Activated naive CD8-positive, alpha-beta T cell treated with anti-CD3 and anti-CD28 coated beads, Interleukin-2, amount 10 ng/mL, durations not matched to agents 7 days and 5 days (primary cell): Measurements from ENCODE around the gene CUEDC1. TPM values are rescaled to one million over a fixed set of nuclear protein-coding genes. Genes with fewer than 3 reads are reported as not detected.

ENCODE experiments used
- ATAC-seq: fragments of 150-1000 bp; cut with Tn5 transposase; one replicate; pipeline ENCODE4 v1.10.0; 2021; ENCODE audit warnings: low read depth, moderate library complexity
- POLR2A ChIA-PET: fragments of 350-600 bp; sonication (Branson Sonifier 250); formaldehyde crosslinking; loops from one replicate; lab custom pipeline; 2021; ENCODE audit warnings: antibody characterized with exemption; lab: Charles Lee
- DNase-seq: peaks from one replicate; pipeline ENCODE4 v3.0.0; 2021
- H3K27ac Mint-ChIP-seq: one replicate; pipeline ENCODE4 v1.8.0; 2022; ENCODE audit warnings: mild to moderate bottlenecking, mixed read lengths
- H3K27me3 Mint-ChIP-seq: one replicate; pipeline ENCODE4 v1.8.0; 2022; ENCODE audit warnings: mild to moderate bottlenecking, moderate library complexity, mixed read lengths
- H3K36me3 Mint-ChIP-seq: one replicate; pipeline ENCODE4 v1.8.0; 2021; ENCODE audit warnings: mild to moderate bottlenecking, mixed read lengths
- H3K4me1 Mint-ChIP-seq: one replicate; pipeline ENCODE4 v1.8.0; 2021; ENCODE audit warnings: mixed read lengths
- H3K4me3 Mint-ChIP-seq: one replicate; pipeline ENCODE4 v1.8.0; 2022; ENCODE audit warnings: mild to moderate bottlenecking, moderate library complexity, mixed read lengths
- H3K9me3 Mint-ChIP-seq: one replicate; pipeline ENCODE4 v1.8.0; 2021; ENCODE audit warnings: mixed read lengths
- total RNA-seq, 2 experiments: library from RNA; stranded (reverse); gene quantifications; one replicate each; pipeline ENCODE4 v1.2.3, GENCODE V29; 2021

The CUEDC1 gene
- total RNA-seq, 2 experiments from 2014 or later, result 0.28 to 1.2 TPM

DNA sequence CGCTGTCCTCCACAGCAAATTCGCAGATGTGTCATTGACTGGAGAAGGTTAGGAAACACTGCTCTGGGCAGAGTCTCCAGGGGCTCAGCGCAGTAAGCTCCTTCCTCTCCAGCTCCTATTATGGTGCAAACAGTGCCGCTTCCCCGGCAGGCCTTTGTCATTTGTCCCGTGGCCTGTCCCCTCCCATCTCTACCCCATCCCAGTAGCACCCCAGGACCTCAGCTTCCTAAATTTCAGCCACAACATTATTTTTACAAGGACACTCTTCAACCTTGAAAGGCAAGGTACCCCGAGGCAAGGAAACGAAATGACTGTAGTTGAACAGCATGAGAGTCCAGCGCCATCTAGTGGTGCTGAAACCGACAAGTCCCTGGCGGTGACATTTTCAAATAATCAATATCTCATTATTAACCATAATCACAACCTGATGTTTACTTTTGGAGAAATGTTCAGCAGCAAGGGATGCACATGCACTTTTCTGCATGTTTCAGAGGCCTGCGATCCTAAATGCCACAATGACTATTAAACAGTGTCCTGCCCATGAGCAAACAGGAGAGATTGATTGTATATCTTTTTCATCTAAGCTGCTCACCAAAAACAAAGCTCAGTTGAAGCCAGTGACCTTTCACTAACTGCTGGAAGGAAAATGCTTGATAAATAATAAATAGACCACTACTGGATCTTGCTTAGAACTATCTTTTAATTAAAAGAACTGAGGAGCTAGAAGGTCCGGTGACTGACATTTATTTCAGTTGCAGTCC is 121.9 kb downstream of the CUEDC1 start:
- ATAC-seq (peak; percentile 70), DNase-seq (peak; percentile 57)
- H3K4me1 Mint-ChIP-seq, result peaks cover 12% of the 10 kb centered on the region
- no peaks in the 10 kb centered on the region for H3K9me3 Mint-ChIP-seq
- H3K4me3 Mint-ChIP-seq, result no peak overlapping the region
- H3K27ac Mint-ChIP-seq, result no peak overlapping the region
- POLR2A ChIA-PET, result interaction anchor here (0.8 to 2.1 kb wide), 2 partner anchors 16 to 161 kb away, joined by 5 to 7 read pairs; partner anchors contain the start of gene MRPS23
- H3K27me3 Mint-ChIP-seq, result no peaks in the 10 kb centered on the region
- peaks cover 5% of the 10 kb centered on the region for H3K36me3 Mint-ChIP-seq

DNA sequence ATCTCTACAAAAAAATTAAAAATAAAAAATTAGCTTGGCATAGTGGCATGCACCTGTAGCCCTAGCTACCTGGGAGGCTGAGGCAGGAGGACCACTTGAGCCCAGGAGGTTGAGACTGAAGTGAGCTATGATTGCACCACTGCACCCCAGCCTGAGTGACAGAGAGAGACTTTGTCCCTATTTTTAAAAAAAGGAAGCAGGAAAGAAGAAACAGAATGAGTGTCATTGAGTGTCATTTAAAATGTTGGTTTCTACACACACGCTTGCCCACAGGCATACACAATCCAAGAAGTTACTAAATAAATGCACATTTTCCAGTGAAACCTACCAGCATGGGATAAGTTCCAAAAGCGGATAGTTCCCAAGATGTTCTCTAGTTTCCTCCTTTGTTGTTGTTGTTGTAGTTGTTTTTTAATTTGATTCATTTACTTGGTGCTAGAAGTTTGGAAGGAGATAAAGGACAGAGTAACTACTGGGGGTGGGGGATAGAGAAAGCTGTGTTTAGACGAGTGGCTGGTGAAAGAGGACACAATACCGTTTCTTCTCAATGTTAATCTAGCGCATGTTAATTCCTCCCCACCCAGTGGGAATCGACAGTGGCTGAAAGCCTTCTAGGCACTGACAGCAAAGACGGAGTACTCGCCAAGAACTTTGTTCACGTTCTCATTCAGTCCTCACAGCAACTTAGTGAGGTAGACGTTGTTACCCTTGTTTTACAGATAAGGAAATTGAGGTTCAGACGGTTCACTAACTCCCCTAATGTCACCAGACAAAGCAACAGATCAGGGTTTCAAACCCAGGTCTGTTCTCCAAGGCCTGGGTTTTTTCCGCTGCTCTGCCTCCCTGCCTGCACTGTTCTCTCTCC is 122.7 kb downstream of the CUEDC1 start:
- no peaks in the 10 kb centered on the region for H3K27me3 Mint-ChIP-seq
- POLR2A ChIA-PET, result no interaction called here
- DNase-seq, result no peak
- no peaks in the 10 kb centered on the region for H3K9me3 Mint-ChIP-seq
- H3K4me1 Mint-ChIP-seq, result peaks cover 12% of the 10 kb centered on the region
- no peak overlapping the region for H3K27ac Mint-ChIP-seq
- H3K4me3 Mint-ChIP-seq, result no peak overlapping the region
- H3K36me3 Mint-ChIP-seq, result peaks cover 5% of the 10 kb centered on the region
- peak; percentile 14 for ATAC-seq

GRCh38 chr17:57830880-57831279 is 124.3 kb downstream of the CUEDC1 start:
- Mint-ChIP-seq H3K4me3 (no peak overlapping the region), H3K4me1 (peaks cover 12% of the 10 kb centered on the region), H3K36me3 (no peaks in the 10 kb centered on the region), H3K9me3 (no peaks in the 10 kb centered on the region), H3K27me3 (peaks cover 2% of the 10 kb centered on the region), H3K27ac (no peak overlapping the region)
- ATAC-seq (no peak), DNase-seq (no peak)
- POLR2A ChIA-PET, result interaction anchor here (0.6 kb wide), 1 partner anchor 574 kb away, joined by 3 read pairs; no protein-coding TSS in a partner anchor

- H3K36me3 Mint-ChIP-seq, result no peaks in the 10 kb centered on the region
- DNase-seq (no peak), ATAC-seq (no peak)
- H3K4me3 Mint-ChIP-seq, result no peak overlapping the region
- H3K27me3 Mint-ChIP-seq, result peaks cover 6% of the 10 kb centered on the region
- H3K4me1 Mint-ChIP-seq, result no peaks in the 10 kb centered on the region
- H3K9me3 Mint-ChIP-seq, result no peaks in the 10 kb centered on the region
- H3K27ac Mint-ChIP-seq, result no peak overlapping the region
- POLR2A ChIA-PET, result no interaction called here
Observed at GRCh38 chr17:57823469-57824401, 131.5 kb downstream of the CUEDC1 start.

DNA sequence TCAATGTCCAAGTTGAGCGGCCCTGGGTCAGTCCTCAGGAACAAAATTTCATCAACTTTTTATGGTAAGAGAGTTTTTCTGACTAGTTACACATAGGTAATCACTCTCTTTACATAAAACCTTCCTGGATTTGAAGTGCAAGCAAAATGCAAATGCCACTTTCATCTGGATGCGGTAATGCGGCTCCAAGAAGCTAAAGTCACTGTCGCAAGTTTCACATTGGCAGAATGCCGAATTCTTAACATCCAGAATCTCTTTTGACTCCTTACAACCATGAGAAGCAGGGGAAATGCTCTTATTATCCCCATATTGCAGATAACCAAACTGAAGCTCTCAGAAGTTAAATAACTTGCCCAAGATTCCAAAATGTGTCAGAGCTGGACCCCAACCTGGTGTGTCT is 135.3 kb downstream of the CUEDC1 start:
- ATAC-seq (no peak), DNase-seq (no peak)
- Mint-ChIP-seq H3K9me3 (no peaks in the 10 kb centered on the region), H3K27me3 (peaks cover 21% of the 10 kb centered on the region), H3K27ac (no peak overlapping the region), H3K4me1 (no peaks in the 10 kb centered on the region), H3K36me3 (no peaks in the 10 kb centered on the region), H3K4me3 (no peak overlapping the region)
- POLR2A ChIA-PET, result no interaction called here

DNA sequence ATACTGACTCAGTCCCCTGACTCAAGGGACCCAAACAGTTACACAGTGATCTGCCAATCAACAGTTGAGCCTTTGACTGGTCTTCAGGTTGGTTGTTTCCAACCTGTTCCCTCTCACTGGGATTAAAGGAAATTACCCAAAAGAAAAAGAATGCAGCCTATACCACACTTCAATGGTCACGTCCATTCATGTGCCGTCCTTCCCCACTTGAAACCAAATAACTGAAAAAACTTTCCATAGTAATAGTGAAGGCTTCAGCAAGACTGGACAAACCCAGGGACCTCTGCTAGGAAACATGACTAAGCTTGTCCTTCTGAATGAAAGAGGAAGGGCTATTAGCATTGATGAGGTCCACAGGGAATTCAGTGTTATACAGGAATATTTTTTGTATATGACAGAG is 135.9 kb downstream of the CUEDC1 start:
- no peak for ATAC-seq
- no peaks in the 10 kb centered on the region for H3K4me1 Mint-ChIP-seq
- DNase-seq, result no peak
- no peaks in the 10 kb centered on the region for H3K9me3 Mint-ChIP-seq
- H3K27ac Mint-ChIP-seq, result no peak overlapping the region
- peaks cover 27% of the 10 kb centered on the region for H3K27me3 Mint-ChIP-seq
- POLR2A ChIA-PET, result no interaction called here
- H3K4me3 Mint-ChIP-seq, result no peak overlapping the region
- H3K36me3 Mint-ChIP-seq, result no peaks in the 10 kb centered on the region

DNA sequence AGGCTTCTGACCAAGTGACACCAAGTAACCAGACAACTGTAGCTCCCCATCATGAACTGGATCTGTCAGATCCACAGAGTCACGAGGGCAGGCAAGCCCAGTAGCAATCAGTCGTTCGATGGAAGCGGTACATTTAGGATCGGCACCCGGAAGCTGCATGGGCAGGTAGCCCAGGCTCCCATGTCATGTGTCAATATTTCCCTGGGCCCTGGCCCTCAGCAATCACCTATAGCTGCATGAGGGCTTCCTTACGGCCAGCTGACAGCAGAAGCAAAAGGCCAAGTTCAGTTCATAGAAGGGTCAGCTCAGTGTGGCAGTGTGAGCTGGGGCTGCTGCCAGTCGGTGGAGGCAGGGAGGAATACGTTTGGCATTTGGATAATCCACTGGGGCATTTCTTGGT is 137.1 kb downstream of the CUEDC1 start:
- H3K9me3 Mint-ChIP-seq, result no peaks in the 10 kb centered on the region
- no peaks in the 10 kb centered on the region for H3K4me1 Mint-ChIP-seq
- DNase-seq, result no peak
- POLR2A ChIA-PET, result no interaction called here
- peaks cover 35% of the 10 kb centered on the region for H3K27me3 Mint-ChIP-seq
- no peak overlapping the region for H3K4me3 Mint-ChIP-seq
- no peaks in the 10 kb centered on the region for H3K36me3 Mint-ChIP-seq
- no peak overlapping the region for H3K27ac Mint-ChIP-seq
- ATAC-seq, result no peak

GRCh38 chr17:57817299-57817698 is 137.9 kb downstream of the CUEDC1 start:
- DNase-seq (no peak), ATAC-seq (no peak)
- peaks cover 37% of the 10 kb centered on the region for H3K27me3 Mint-ChIP-seq
- H3K36me3 Mint-ChIP-seq, result no peaks in the 10 kb centered on the region
- H3K27ac Mint-ChIP-seq, result no peak overlapping the region
- no peaks in the 10 kb centered on the region for H3K4me1 Mint-ChIP-seq
- no peaks in the 10 kb centered on the region for H3K9me3 Mint-ChIP-seq
- H3K4me3 Mint-ChIP-seq, result no peak overlapping the region
- POLR2A ChIA-PET, result no interaction called here

- H3K36me3 Mint-ChIP-seq, result no peaks in the 10 kb centered on the region
- H3K4me1 Mint-ChIP-seq, result peaks cover 6% of the 10 kb centered on the region
- peaks cover 61% of the 10 kb centered on the region for H3K27me3 Mint-ChIP-seq
- ATAC-seq (no peak), DNase-seq (no peak)
- H3K4me3 Mint-ChIP-seq, result no peak overlapping the region
- H3K27ac Mint-ChIP-seq, result no peak overlapping the region
- no peaks in the 10 kb centered on the region for H3K9me3 Mint-ChIP-seq
- POLR2A ChIA-PET, result no interaction called here
Observed at GRCh38 chr17:57814421-57814820, 140.8 kb downstream of the CUEDC1 start.

GRCh38 chr17:57811638-57812280 is 143.5 kb downstream of the CUEDC1 start:
- ATAC-seq, result no peak
- Mint-ChIP-seq H3K27me3 (peaks cover 59% of the 10 kb centered on the region), H3K4me1 (peaks cover 6% of the 10 kb centered on the region), H3K4me3 (no peak overlapping the region), H3K9me3 (no peaks in the 10 kb centered on the region), H3K27ac (no peak overlapping the region), H3K36me3 (no peaks in the 10 kb centered on the region)
- POLR2A ChIA-PET, result no interaction called here
- no peak for DNase-seq
